A549 (cell line): ENCODE results near the gene NME7. TPM values are rescaled to one million over a fixed set of nuclear protein-coding genes. Genes with fewer than 3 reads are reported as not detected.
"Not testable (repeated sequence)": the region's sequence is repeated elsewhere in the genome, so short reads cannot be mapped to it uniquely, and the experiment has no call there.

ENCODE experiments used
- ATAC-seq, 2 experiments: fragments of 200-7000 bp in 1 of 2; fragments of >200 bp in 1 of 2; cut with Nextera tagmentation in 1 of 2; cut with Tn5 transposase in 1 of 2; 3 replicates each; pipeline versions ENCODE4 v1.8.0 to v1.9.1; 2018 to 2020; ENCODE audit warnings: mild to moderate bottlenecking in 1 of 2, moderate library complexity in 1 of 2
- CTCF ChIA-PET: fragments of 300-600 bp; sonication (Branson Sonifier 250); formaldehyde crosslinking; extraction: SDS; loops from one replicate; lab custom pipeline; 2021; ENCODE audit warnings: antibody characterized with exemption, inconsistent platforms; lab: Yijun Ruan, JAX
- POLR2A ChIA-PET: fragments of 350-600 bp; formaldehyde crosslinking; extraction: SDS; loops from one replicate; lab custom pipeline; 2021; ENCODE audit warnings: antibody characterized with exemption, inconsistent platforms; lab: Yijun Ruan, JAX
- DNase-seq, 2 experiments: peaks; one replicate each; pipeline versions ENCODE4 v3.0.0 to v3.0.0-alpha.2; 2011 to 2016; ENCODE audit warnings: low read depth in 1 of 2, low spot score in 1 of 2
- FAIRE-seq: peaks from 2 replicates; lab custom pipeline; 2011; peaks lifted over from hg19 to GRCh38; lab: Jason Lieb, UNC
- H3K27ac ChIP-seq, 2 experiments: fragments of >200 bp; sonication (Bioruptor Twin); formaldehyde crosslinking; 3 replicates each; pipeline ENCODE4 v1.5.1; 2016 to 2017
- H3K4me1 ChIP-seq: fragments of >200 bp; sonication (Bioruptor Twin); formaldehyde crosslinking; 3 replicates; pipeline ENCODE4 v1.6.1; 2016
- H3K4me2 ChIP-seq: fragments of >200 bp; sonication (Bioruptor Twin); formaldehyde crosslinking; 3 replicates; pipeline ENCODE4 v1.6.1; 2016
- H3K4me3 ChIP-seq: fragments of >200 bp; sonication (Bioruptor Twin); formaldehyde crosslinking; 3 replicates; pipeline ENCODE4 v1.5.1; 2016
- H3K9me3 ChIP-seq: fragments of >200 bp; sonication (Bioruptor Twin); formaldehyde crosslinking; 3 replicates; pipeline ENCODE4 v1.6.1; 2016
- CBX8 ChIP-seq: fragments of 200-600 bp; sonication (generic); IDR thresholded peaks from 2 replicates; pipeline ENCODE4 v1.6.1; 2016
- CHD2 ChIP-seq: fragments of 150-350 bp; IDR thresholded peaks from 2 replicates; pipeline ENCODE4 v1.6.1; 2014; ENCODE audit warnings: low read length; ENCODE audit not compliant: partially characterized antibody
- CHD4 ChIP-seq: fragments of 200-600 bp; sonication (generic); IDR thresholded peaks from 2 replicates; pipeline ENCODE4 v1.6.1; 2016; ENCODE audit warnings: antibody characterized with exemption, mild to moderate bottlenecking, borderline replicate concordance
- GATA3 ChIP-seq: IDR thresholded peaks from 2 replicates; pipeline ENCODE4 v1.6.1; 2012; ENCODE audit warnings: borderline replicate concordance
- HDAC2 ChIP-seq: fragments of 200-600 bp; sonication (generic); IDR thresholded peaks from 2 replicates; pipeline ENCODE4 v1.6.1; 2016
- HOXB5 ChIP-seq: fragments of 250-450 bp; sonication (Bioruptor Pico); IDR thresholded peaks from 2 replicates; pipeline ENCODE4 v1.5.0; 2020; ENCODE audit warnings: mild to moderate bottlenecking, moderate library complexity
- KDM5A ChIP-seq: fragments of 200-600 bp; sonication (generic); IDR thresholded peaks from 2 replicates; pipeline ENCODE4 v1.6.1; 2016; ENCODE audit warnings: antibody characterized with exemption, mild to moderate bottlenecking
- NPAS2 ChIP-seq: fragments of 250-450 bp; sonication (Bioruptor Pico); IDR thresholded peaks from 2 replicates; pipeline ENCODE4 v1.8.0; 2022; ENCODE audit warnings: mild to moderate bottlenecking, moderate library complexity, borderline replicate concordance
- PHF8 ChIP-seq: fragments of 200-600 bp; sonication (generic); IDR thresholded peaks from 2 replicates; pipeline ENCODE4 v1.6.1; 2016; ENCODE audit warnings: low read depth, mild to moderate bottlenecking, antibody characterized with exemption, moderate library complexity, borderline replicate concordance
- RNF2 ChIP-seq: fragments of 200-600 bp; sonication (generic); IDR thresholded peaks from 2 replicates; pipeline ENCODE4 v1.6.1; 2016; ENCODE audit warnings: low read depth, mild to moderate bottlenecking, antibody characterized with exemption, moderate library complexity, borderline replicate concordance
- ZNF302 ChIP-seq: fragments of 250-450 bp; sonication (Bioruptor Pico); IDR thresholded peaks from 2 replicates; pipeline ENCODE4 v1.9.0; 2021; ENCODE audit warnings: inconsistent platforms, mild to moderate bottlenecking, moderate library complexity
- WGBS: methylation state at CpG from one replicate; pipeline ENCODE4 v1.1.6; 2017; ENCODE audit errors: missing lambda C conversion rate; 5-methylcytosine and 5-hydroxymethylcytosine counted together
- polyA plus RNA-seq, 4 experiments: library from polyadenylated mRNA; depleted of rRNA in 3 of 4; stranded (reverse); fragments of >200 nt; fragmentation: RNase III in 1 of 4; extraction: RNeasy Plus Mini Kit Qiagen cat#74134 plus additional on column Dnase treatment in 1 of 4; gene quantifications; 2 replicates in 3 of 4; 3 replicates in 1 of 4; pipeline ENCODE4 v1.2.3, GENCODE V29; 2011 to 2017
- TF ChIP-seq, protein P1 (sequence below): fragments of 250-450 bp; sonication (Bioruptor Pico); IDR thresholded peaks from 2 replicates; pipeline ENCODE4 v1.5.0; 2020; ENCODE audit warnings: low read depth, mild to moderate bottlenecking, moderate library complexity
- TF ChIP-seq, protein P2 (sequence below): IDR thresholded peaks from 2 replicates; pipeline ENCODE4 v1.6.1; 2012
- TF ChIP-seq, protein P3 (sequence below): fragments of 450-650 bp; IDR thresholded peaks from 2 replicates; pipeline ENCODE4 v1.6.1; 2014; ENCODE audit warnings: antibody characterized with exemption

Gene NME7
- polyA plus RNA-seq, 2 of the 4 experiments (the other 2 are of a cell fraction) = 39.5 to 62.3 TPM

DNA sequence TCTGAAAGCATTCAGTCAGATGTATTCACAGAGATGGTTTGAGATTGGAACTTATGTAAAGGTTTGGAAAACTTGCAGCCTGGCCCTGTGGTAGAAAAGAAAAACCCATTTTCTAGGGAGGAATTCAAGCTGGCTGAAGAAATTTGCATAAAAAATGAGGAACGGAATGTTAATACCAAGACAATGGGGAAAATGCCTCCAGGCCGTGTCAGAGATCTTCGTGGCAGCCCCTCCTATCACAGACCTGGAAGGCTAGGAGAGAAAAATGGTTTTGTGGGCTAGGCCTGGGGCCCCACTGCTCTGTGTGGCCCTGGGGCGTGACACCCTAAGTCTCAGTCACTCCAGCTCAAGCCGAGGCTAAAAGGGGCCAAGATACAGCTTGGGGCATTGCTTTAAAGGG is 26.7 kb downstream of the NME7 start:
- H3K4me1 ChIP-seq = peaks cover 12% of the 10 kb centered on the region; the same call in 2 of the 3 replicates
- H3K4me2 ChIP-seq = no peak overlapping the region
- H3K4me3 ChIP-seq = no peak overlapping the region
- WGBS = 96% methylated on average over 5 of the region's 5 CpGs
- H3K9me3 ChIP-seq = no peaks in the 10 kb centered on the region
- TF ChIP-seq NPAS2 (CRISPR knock-in tag) = no peak
- TF ChIP-seq KDM5A = no peak
- no peak for TF ChIP-seq CHD2
- TF ChIP-seq CBX8 = no peak
- no peak for TF ChIP-seq HDAC2
- no peak for TF ChIP-seq GATA3
- no peak for TF ChIP-seq CHD4
- no peak for TF ChIP-seq HOXB5 (CRISPR knock-in tag)
- TF ChIP-seq, protein P1, sequence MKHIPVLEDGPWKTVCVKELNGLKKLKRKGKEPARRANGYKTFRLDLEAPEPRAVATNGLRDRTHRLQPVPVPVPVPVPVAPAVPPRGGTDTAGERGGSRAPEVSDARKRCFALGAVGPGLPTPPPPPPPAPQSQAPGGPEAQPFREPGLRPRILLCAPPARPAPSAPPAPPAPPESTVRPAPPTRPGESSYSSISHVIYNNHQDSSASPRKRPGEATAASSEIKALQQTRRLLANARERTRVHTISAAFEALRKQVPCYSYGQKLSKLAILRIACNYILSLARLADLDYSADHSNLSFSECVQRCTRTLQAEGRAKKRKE = no peak
- DNase-seq = no peak
- ChIA-PET CTCF (interaction anchor here (2.3 kb wide), 1 partner anchor 737 kb away, joined by 9 read pairs; no protein-coding TSS in a partner anchor), POLR2A (no interaction called here)
- no peak for FAIRE-seq
- ATAC-seq = no peak
- no peak overlapping the region for H3K27ac ChIP-seq

DNA sequence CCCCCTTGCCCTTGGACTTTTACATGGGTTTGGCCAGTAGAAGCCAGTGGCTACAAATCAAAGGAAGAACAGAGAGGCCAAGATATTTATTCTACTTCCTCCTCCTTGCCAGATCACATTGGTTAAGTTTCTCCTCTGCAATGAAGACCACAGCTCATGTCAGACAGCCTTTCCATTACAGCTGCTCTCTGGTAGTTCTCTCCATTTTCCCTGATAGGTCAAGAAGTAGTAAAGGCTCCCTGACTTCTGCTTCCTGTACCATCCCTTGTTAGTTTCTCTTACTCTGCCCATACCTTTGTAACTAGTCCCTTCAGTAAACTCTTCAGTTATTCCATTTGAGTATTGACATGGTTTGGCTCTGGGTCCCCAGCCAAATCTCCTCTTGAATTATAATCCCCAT is 27.8 kb downstream of the NME7 start:
- Histone ChIP-seq H3K9me3 (no peaks in the 10 kb centered on the region), H3K4me1 (peaks cover 12% of the 10 kb centered on the region; the same call in 2 of the 3 replicates), H3K4me3 (no peak overlapping the region), H3K27ac (no peak overlapping the region), H3K4me2 (no peak overlapping the region)
- DNase-seq (no peak), FAIRE-seq (no peak), ATAC-seq (no peak)
- ChIA-PET CTCF (interaction anchor here (0.5 to 0.7 kb wide), 2 partner anchors 10 to 638 kb away, joined by 3 read pairs; no protein-coding TSS in a partner anchor), POLR2A (no interaction called here)
- TF ChIP-seq ZNF302 = no peak

DNA sequence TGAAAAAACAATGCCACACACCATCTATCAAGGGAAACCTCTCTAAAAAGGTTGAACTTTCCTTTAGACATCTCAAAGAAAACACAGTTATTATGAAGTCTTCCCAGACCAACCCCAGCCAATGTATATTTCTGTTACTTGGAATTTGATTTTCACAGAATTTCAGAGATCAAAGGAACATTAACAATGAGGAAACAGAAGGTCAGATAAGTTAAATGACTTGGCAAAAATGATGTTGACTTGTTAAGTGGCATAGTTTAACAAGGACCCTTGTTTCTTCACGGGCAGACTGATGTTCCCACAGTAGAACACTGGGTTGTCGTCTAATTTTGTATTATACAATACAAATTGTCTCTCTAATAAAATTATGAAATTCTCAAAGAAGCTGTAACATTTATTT is 29.0 kb downstream of the NME7 start:
- 0 out of 6 replicates have a peak overlapping the region, but pooled peaks of 1 of the 2 experiments have one; percentile 20 for H3K27ac ChIP-seq
- ChIA-PET CTCF (interaction anchor here (1.0 to 1.2 kb wide), 2 partner anchors 10 to 996 kb away, joined by 4 read pairs; no protein-coding TSS in a partner anchor), POLR2A (no interaction called here)
- FAIRE-seq = no peak
- DNase-seq = no peak
- no peak overlapping the region for H3K4me2 ChIP-seq
- no peaks in the 10 kb centered on the region for H3K9me3 ChIP-seq
- no peak overlapping the region for H3K4me3 ChIP-seq
- TF ChIP-seq, protein P2, sequence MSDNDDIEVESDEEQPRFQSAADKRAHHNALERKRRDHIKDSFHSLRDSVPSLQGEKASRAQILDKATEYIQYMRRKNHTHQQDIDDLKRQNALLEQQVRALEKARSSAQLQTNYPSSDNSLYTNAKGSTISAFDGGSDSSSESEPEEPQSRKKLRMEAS = no peak
- TF ChIP-seq, protein P3, sequence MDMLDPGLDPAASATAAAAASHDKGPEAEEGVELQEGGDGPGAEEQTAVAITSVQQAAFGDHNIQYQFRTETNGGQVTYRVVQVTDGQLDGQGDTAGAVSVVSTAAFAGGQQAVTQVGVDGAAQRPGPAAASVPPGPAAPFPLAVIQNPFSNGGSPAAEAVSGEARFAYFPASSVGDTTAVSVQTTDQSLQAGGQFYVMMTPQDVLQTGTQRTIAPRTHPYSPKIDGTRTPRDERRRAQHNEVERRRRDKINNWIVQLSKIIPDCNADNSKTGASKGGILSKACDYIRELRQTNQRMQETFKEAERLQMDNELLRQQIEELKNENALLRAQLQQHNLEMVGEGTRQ = no peak
- TF ChIP-seq RNF2 (no peak), PHF8 (no peak)
- no peak for ATAC-seq
- H3K4me1 ChIP-seq = peaks cover 12% of the 10 kb centered on the region; the same call in 2 of the 3 replicates
- WGBS = 72% methylated on average over 2 of the region's 2 CpGs

DNA sequence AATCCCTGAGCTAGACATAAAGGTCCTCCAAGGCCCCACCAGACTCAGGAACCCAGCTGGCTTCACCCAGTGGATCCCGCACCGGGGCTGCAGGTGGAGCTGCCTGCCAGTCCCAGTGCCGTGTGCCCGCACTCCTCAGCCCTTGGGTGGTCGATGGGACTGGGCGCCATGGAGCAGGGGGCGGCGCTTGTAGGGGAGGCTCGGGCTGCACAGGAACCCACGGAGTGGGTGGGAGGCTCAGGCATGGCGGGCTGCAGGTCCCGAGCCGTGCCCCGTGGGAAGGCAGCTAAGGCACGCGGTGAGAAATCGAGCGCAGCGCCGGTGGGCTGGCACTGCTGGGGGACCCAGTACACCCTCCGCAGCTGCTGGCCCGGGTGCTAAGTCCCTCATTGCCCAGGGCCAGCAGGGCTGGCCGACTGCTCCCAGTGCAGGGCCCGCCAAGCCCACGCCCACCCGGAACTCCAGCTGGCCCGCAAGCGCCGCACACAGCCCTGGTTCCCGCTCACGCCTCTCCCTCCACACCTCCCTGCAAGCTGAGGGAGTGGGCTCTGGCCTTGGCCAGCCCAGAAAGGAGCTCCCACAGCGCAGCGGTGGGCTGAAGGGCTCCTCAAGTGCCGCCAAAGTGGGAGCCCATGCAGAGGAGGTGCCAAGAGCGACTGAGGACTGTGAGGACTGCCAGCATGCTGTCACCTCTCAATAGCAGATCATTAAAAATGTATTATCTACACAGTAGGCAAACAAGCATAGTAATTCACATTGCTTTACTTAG is 30.5 kb downstream of the NME7 start:
- ATAC-seq, FAIRE-seq, POLR2A ChIA-PET, DNase-seq, H3K27ac ChIP-seq, H3K4me2 ChIP-seq, H3K9me3 ChIP-seq, H3K4me3 ChIP-seq: not testable (repeated sequence)
- CTCF ChIA-PET = interaction anchor here (2.1 kb wide), 1 partner anchor 733 kb away, joined by 6 read pairs; no protein-coding TSS in a partner anchor
- peaks cover 12% of the 10 kb centered on the region; the same call in 2 of the 3 replicates for H3K4me1 ChIP-seq
- WGBS = 98% methylated on average over 15 of the region's 35 CpGs

DNA sequence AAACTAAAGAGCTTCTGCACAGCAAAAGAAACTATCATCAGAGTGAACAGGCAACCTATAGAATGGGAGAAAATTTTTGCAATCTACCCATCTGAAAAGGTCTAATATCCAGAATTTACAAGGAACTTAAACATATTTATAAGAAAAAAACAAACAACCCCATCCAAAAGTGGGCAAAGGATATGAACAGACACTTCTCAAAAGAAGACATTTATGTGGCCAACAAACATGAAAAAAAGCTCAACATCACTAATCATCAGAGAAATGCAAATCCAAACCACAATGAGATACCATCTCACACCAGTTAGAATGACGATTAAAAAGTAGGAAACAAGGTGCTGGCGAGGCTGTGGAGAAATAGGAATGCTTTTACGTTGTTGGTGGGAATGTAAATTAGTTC is 32.9 kb downstream of the NME7 start:
- Histone ChIP-seq H3K4me1 (peaks cover 12% of the 10 kb centered on the region; the same call in 2 of the 3 replicates), H3K9me3 (peaks cover 12% of the 10 kb centered on the region; the same call in 1 of the 3 replicates)
- 82% methylated on average over 3 of the region's 3 CpGs for WGBS
- CTCF ChIA-PET = interaction anchor here (1.9 kb wide), 1 partner anchor 14 kb away, joined by 7 read pairs; no protein-coding TSS in a partner anchor
- H3K27ac ChIP-seq, DNase-seq, POLR2A ChIA-PET, H3K4me2 ChIP-seq, ATAC-seq, FAIRE-seq, H3K4me3 ChIP-seq: not testable (repeated sequence)
